Activated naive CD4-positive, alpha-beta T cell treated with anti-CD3 and anti-CD28 coated beads, Interleukin-2, amount 50 U/mL, for 24 hours (primary cell): ENCODE data around the gene PRELID2.
"Not testable (repeated sequence)": the region's sequence is repeated elsewhere in the genome, so short reads cannot be mapped to it uniquely, and the experiment has no call there.

Source experiments
- H3K27ac Mint-ChIP-seq: one replicate; pipeline ENCODE4 v1.8.0; 2021; ENCODE audit warnings: mild to moderate bottlenecking, mixed read lengths
- H3K27me3 Mint-ChIP-seq: one replicate; pipeline ENCODE4 v1.8.0; 2021; ENCODE audit warnings: mixed read lengths
- H3K36me3 Mint-ChIP-seq: one replicate; pipeline ENCODE4 v1.8.0; 2021; ENCODE audit warnings: mixed read lengths
- H3K4me1 Mint-ChIP-seq: one replicate; pipeline ENCODE4 v1.8.0; 2021; ENCODE audit warnings: mixed read lengths
- H3K4me3 Mint-ChIP-seq: one replicate; pipeline ENCODE4 v1.8.0; 2021; ENCODE audit warnings: mild to moderate bottlenecking, mixed read lengths
- H3K9me3 Mint-ChIP-seq: one replicate; pipeline ENCODE4 v1.8.0; 2021; ENCODE audit warnings: mixed read lengths

Gene PRELID2

DNA sequence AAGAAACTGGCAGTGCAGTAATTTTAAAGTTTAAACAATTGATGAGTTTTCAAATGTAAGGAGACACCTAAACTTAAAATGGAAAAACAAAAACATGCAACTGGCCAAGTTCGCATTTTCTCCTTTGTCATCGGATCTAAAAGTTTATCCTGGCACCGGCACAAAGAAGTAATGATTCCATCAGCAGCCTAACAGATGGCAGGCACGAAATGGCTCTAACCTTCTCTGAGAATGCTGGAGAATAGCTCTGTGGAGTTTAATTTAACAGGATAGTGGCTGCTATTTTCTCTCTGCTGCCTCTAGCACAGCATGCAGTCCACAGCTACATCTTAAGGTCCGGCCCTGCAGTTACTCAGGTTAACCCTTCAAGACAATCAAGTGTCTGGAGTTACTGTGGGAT is 82.2 kb downstream of the PRELID2 start:
- H3K9me3 Mint-ChIP-seq, result no peaks in the 10 kb centered on the region
- H3K27ac Mint-ChIP-seq, result no peak overlapping the region
- H3K4me1 Mint-ChIP-seq, result no peaks in the 10 kb centered on the region
- no peak overlapping the region for H3K4me3 Mint-ChIP-seq
- no peaks in the 10 kb centered on the region for H3K27me3 Mint-ChIP-seq
- no peaks in the 10 kb centered on the region for H3K36me3 Mint-ChIP-seq

- Mint-ChIP-seq H3K4me3 (no peak overlapping the region), H3K36me3 (no peaks in the 10 kb centered on the region)
These were observed 82.6 kb downstream of the PRELID2 start for GRCh38 chr5:145752534-145752933.

GRCh38 chr5:145750199-145750598 is 84.9 kb downstream of the PRELID2 start:
- Mint-ChIP-seq H3K4me3 (no peak overlapping the region), H3K9me3 (no peaks in the 10 kb centered on the region), H3K36me3 (no peaks in the 10 kb centered on the region), H3K27me3 (no peaks in the 10 kb centered on the region), H3K4me1 (no peaks in the 10 kb centered on the region), H3K27ac (no peak overlapping the region)

More at GRCh38 chr5:145752534-145752933, 82.6 kb downstream of the PRELID2 start:
- H3K4me1 Mint-ChIP-seq, result no peaks in the 10 kb centered on the region
- H3K27ac Mint-ChIP-seq, result no peak overlapping the region
- no peaks in the 10 kb centered on the region for H3K27me3 Mint-ChIP-seq
- no peaks in the 10 kb centered on the region for H3K9me3 Mint-ChIP-seq

- Mint-ChIP-seq H3K27ac (no peak overlapping the region), H3K27me3 (no peaks in the 10 kb centered on the region)
These were observed 91.6 kb downstream of the PRELID2 start for GRCh38 chr5:145743396-145744061.

DNA sequence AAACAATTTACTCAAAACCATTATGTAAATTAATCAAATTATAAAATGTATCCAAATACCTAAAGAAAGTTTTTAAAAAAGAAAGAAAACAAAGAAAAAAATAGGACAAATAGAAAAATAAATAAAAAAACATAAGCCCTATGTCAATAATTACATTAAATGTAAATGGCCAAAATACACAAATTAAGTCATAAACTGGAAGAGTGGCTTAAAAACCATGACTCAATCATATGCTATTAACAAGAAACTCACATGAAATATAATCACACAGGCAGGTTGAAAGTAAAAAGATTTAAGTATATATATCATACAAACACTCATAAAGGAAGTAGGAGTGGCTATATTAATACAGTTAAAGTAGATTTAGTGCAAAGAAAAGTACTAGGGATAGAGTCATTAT is 95.3 kb downstream of the PRELID2 start:
- no peaks in the 10 kb centered on the region for H3K36me3 Mint-ChIP-seq
- no peaks in the 10 kb centered on the region for H3K4me1 Mint-ChIP-seq
- no peaks in the 10 kb centered on the region for H3K27me3 Mint-ChIP-seq
- H3K4me3 Mint-ChIP-seq, result no peak overlapping the region
- H3K9me3 Mint-ChIP-seq, result peaks cover 13% of the 10 kb centered on the region
- H3K27ac Mint-ChIP-seq, result no peak overlapping the region

More at GRCh38 chr5:145743396-145744061, 91.6 kb downstream of the PRELID2 start:
- Mint-ChIP-seq H3K9me3 (peaks cover 3% of the 10 kb centered on the region), H3K4me3 (no peak overlapping the region), H3K4me1 (no peaks in the 10 kb centered on the region), H3K36me3 (no peaks in the 10 kb centered on the region)

- Mint-ChIP-seq H3K4me3 (no peak overlapping the region), H3K4me1 (no peaks in the 10 kb centered on the region), H3K27ac (no peak overlapping the region), H3K36me3 (no peaks in the 10 kb centered on the region), H3K27me3 (no peaks in the 10 kb centered on the region), H3K9me3 (peaks cover 13% of the 10 kb centered on the region)
These were observed 96.9 kb downstream of the PRELID2 start for GRCh38 chr5:145738227-145738626.

DNA sequence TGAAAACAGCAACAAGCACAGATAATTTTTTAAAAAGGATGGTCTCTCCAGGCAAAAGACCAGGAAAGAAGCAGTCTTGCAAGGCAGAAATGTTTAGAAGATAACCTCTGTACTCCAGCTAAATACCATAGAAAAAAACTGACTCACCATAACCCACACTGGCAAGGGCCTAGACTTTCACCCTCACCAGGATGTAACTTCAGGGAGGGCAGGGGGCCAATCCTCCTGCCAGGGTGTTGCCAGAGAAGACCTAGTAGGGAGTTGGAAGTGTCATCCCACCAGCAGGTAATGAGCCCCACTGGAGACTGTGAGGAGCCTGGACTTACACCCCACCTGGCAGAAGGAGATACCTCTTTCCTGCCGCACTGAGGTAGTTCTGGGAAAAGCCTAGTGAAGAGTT is 97.6 kb downstream of the PRELID2 start:
- H3K9me3 Mint-ChIP-seq, result peaks cover 13% of the 10 kb centered on the region

DNA sequence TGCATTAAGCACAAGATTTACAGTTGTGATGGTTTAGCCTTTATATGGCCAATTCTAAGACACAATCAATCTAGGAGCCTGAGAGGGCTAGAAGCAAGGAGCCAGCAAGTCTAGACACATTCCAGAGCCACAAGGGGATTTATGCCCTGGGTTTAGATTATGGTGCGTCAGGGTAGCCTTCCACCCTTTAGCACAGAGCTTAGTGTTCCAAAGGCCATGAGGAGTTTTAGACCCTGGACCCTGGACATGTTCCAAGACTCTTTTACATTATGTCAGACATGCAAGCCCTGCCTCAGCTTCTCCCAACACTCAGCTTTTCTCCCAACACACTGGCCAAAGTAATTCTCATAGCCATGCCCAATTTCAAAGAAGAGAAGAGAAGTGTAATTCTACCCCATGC is 105.2 kb downstream of the PRELID2 start:
- not testable (repeated sequence) for H3K27me3 Mint-ChIP-seq, H3K4me3 Mint-ChIP-seq, H3K36me3 Mint-ChIP-seq, H3K4me1 Mint-ChIP-seq, H3K27ac Mint-ChIP-seq
- H3K9me3 Mint-ChIP-seq, result peaks cover 23% of the 10 kb centered on the region

More for the DNA sequence above, 97.6 kb downstream of the PRELID2 start:
- Mint-ChIP-seq H3K4me3 (no peak overlapping the region), H3K27ac (no peak overlapping the region), H3K36me3 (no peaks in the 10 kb centered on the region), H3K27me3 (peaks cover under 1% of the 10 kb centered on the region), H3K4me1 (no peaks in the 10 kb centered on the region)

GRCh38 chr5:145723516-145723915 is 111.6 kb downstream of the PRELID2 start:
- H3K9me3 Mint-ChIP-seq, result peaks cover 21% of the 10 kb centered on the region
- no peak overlapping the region for H3K27ac Mint-ChIP-seq
- no peak overlapping the region for H3K4me3 Mint-ChIP-seq
- no peaks in the 10 kb centered on the region for H3K36me3 Mint-ChIP-seq
- no peaks in the 10 kb centered on the region for H3K27me3 Mint-ChIP-seq
- no peaks in the 10 kb centered on the region for H3K4me1 Mint-ChIP-seq

DNA sequence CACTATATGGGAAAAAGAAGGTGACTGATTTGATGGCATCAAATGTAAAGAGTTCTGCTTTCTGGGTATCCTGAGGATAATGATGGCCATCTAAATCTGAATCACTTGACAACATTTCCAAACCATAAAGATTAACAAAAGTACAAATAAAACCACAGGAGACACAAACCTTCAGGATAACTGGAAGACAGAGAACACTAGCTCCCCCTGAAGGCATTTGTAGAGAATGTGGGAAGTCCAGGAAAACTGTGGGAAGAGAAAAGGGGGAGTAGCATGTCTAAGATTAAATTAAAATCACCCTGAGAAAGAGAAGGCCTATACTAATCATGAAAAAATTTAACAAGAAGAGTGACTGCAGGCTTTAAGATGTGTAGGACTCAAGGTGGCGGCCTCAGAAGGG is 116.2 kb downstream of the PRELID2 start:
- peaks cover 9% of the 10 kb centered on the region for H3K9me3 Mint-ChIP-seq
- no peaks in the 10 kb centered on the region for H3K4me1 Mint-ChIP-seq
- no peak overlapping the region for H3K27ac Mint-ChIP-seq
- H3K36me3 Mint-ChIP-seq, result no peaks in the 10 kb centered on the region
- peaks cover 1% of the 10 kb centered on the region for H3K27me3 Mint-ChIP-seq
- no peak overlapping the region for H3K4me3 Mint-ChIP-seq

GRCh38 chr5:145715412-145715811 is 119.7 kb downstream of the PRELID2 start:
- Mint-ChIP-seq H3K27ac (no peak overlapping the region), H3K36me3 (no peaks in the 10 kb centered on the region), H3K4me1 (no peaks in the 10 kb centered on the region), H3K9me3 (peaks cover 9% of the 10 kb centered on the region), H3K27me3 (peaks cover 3% of the 10 kb centered on the region), H3K4me3 (no peak overlapping the region)

DNA sequence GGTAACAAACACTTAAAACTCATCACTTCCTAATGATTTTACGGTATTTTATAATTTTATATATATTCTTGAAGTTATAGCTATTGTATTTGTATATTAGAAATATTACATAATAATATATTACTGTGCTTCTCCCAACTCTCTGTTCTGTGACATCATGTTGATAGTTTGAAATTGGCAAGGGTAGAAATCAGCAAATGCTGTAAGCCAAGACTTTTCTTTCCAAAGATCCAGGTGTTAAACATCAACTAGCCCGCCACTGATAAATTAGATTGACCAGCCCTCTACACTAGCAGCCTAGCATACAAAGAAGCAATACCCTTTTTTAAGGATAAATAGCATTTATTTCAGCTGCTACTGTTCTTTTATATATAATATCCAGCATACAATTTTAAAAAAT is 122.9 kb downstream of the PRELID2 start:
- no peaks in the 10 kb centered on the region for H3K4me1 Mint-ChIP-seq
- no peaks in the 10 kb centered on the region for H3K9me3 Mint-ChIP-seq
- no peaks in the 10 kb centered on the region for H3K36me3 Mint-ChIP-seq
- H3K27me3 Mint-ChIP-seq, result peaks cover 2% of the 10 kb centered on the region
- no peak overlapping the region for H3K4me3 Mint-ChIP-seq
- no peak overlapping the region for H3K27ac Mint-ChIP-seq

DNA sequence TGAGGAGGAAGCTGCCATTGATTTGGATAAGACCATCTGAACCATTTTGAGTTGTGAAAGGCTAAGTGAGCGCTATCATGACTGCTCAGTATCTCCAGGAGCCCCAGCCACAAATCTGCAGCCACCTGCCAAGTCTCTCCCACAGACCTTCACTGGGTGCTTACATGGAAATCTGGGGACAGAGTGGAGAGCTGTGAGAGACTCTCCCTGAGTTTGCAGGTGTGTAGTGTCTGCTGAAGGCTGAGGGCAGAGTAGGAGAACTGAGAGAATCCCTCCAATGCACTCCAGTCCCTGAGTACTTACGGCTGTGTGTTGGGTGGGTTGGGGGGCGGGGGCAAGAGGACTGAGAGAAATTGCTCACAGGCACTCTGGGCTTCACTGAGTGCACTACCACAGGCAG is 123.7 kb downstream of the PRELID2 start:
- H3K4me1 Mint-ChIP-seq, result no peaks in the 10 kb centered on the region
- H3K4me3 Mint-ChIP-seq, result no peak overlapping the region
- H3K36me3 Mint-ChIP-seq, result no peaks in the 10 kb centered on the region
- no peaks in the 10 kb centered on the region for H3K9me3 Mint-ChIP-seq
- no peak overlapping the region for H3K27ac Mint-ChIP-seq
- peaks cover 2% of the 10 kb centered on the region for H3K27me3 Mint-ChIP-seq
